A673 (cell line): Measurements from ENCODE around the gene SBF2.
"Not testable (repeated sequence)": the region's sequence is repeated elsewhere in the genome, so short reads cannot be mapped to it uniquely, and the experiment has no call there.

ENCODE experiments used
- EZH2 ChIP-seq: fragments of 200-600 bp; sonication (generic); IDR thresholded peaks from 2 replicates; pipeline ENCODE4 v1.6.1; 2017; ENCODE audit warnings: borderline replicate concordance, low read depth, mild to moderate bottlenecking, mixed read lengths, antibody characterized with exemption, low read length; ENCODE audit not compliant: poor library complexity, severe bottlenecking
- TF ChIP-seq, protein P1 (sequence below): fragments of 300-800, 200-600 bp; sonication (generic); conservative IDR thresholded peaks from 2 replicates; pipeline ENCODE4 v1.5.1; 2017; ENCODE audit warnings: low read depth, mild to moderate bottlenecking, antibody characterized with exemption, low read length, moderate library complexity, mixed read lengths

DNA sequence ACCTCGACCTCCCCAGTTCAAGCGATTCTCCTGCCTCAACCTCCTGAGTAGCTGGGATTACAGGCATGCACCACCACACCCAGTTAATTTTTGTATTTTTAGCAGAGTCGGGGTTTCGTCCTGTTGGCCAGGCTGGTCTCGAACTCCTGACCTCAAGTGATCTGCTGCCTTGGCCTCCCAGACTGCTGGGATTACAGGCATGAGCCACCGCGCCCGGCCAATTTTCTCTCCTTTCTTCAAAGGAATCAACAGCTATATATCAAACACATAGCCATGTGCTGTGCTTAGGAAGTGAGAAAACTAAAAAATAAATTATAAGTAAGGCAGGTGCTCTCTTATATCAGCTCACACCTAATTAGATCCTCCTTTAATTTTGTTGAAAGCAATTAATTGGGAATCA is 164.8 kb downstream of the SBF2 start:
- TF ChIP-seq, protein P1, sequence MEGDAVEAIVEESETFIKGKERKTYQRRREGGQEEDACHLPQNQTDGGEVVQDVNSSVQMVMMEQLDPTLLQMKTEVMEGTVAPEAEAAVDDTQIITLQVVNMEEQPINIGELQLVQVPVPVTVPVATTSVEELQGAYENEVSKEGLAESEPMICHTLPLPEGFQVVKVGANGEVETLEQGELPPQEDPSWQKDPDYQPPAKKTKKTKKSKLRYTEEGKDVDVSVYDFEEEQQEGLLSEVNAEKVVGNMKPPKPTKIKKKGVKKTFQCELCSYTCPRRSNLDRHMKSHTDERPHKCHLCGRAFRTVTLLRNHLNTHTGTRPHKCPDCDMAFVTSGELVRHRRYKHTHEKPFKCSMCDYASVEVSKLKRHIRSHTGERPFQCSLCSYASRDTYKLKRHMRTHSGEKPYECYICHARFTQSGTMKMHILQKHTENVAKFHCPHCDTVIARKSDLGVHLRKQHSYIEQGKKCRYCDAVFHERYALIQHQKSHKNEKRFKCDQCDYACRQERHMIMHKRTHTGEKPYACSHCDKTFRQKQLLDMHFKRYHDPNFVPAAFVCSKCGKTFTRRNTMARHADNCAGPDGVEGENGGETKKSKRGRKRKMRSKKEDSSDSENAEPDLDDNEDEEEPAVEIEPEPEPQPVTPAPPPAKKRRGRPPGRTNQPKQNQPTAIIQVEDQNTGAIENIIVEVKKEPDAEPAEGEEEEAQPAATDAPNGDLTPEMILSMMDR, result not testable (repeated sequence)
- not testable (repeated sequence) for TF ChIP-seq EZH2
